ENCODE measurements around the gene SRBD1. TPM values are rescaled to one million over a fixed set of nuclear protein-coding genes. Genes with fewer than 3 reads are reported as not detected.

SRBD1 gene
- total RNA-seq, 2 donors from 2014 or later: 18.1 to 20.4 TPM

GRCh38 chr2:45643095-45643494, 32.0 kb upstream of the SRBD1 start:
- DNase-seq (ENCODE audit: low spot score in 2 of 2) (no peak), ATAC-seq (peak in 1 of 2 donors; percentile 23)
- H3K27ac Mint-ChIP-seq: no peak overlapping the region
- no peaks in the 10 kb centered on the region for H3K9me3 Mint-ChIP-seq
- H3K36me3 Mint-ChIP-seq: no peaks in the 10 kb centered on the region

GRCh38 chr2:45640576-45640975, 29.5 kb upstream of the SRBD1 start:
- Mint-ChIP-seq H3K9me3 (no peaks in the 10 kb centered on the region), H3K36me3 (no peaks in the 10 kb centered on the region), H3K27ac (no peak overlapping the region)

GRCh38 chr2:45637440-45637839, 26.4 kb upstream of the SRBD1 start:
- Mint-ChIP-seq H3K27ac (no peak overlapping the region), H3K36me3 (no peaks in the 10 kb centered on the region), H3K9me3 (no peaks in the 10 kb centered on the region)
- no peak for DNase-seq (ENCODE audit: low spot score in 2 of 2)
- ATAC-seq: peak; percentile 60 to 66

More at GRCh38 chr2:45640576-45640975, 29.5 kb upstream of the SRBD1 start:
- no peak for DNase-seq (ENCODE audit: low spot score in 2 of 2)
- ATAC-seq: no peak

GRCh38 chr2:45636008-45636407, 24.9 kb upstream of the SRBD1 start:
- Mint-ChIP-seq H3K27ac (no peak overlapping the region), H3K36me3 (no peaks in the 10 kb centered on the region), H3K9me3 (no peaks in the 10 kb centered on the region)
- ATAC-seq: no peak
- DNase-seq (ENCODE audit: low spot score in 2 of 2): no peak

- DNase-seq (ENCODE audit: low spot score in 2 of 2): no peak
- no peaks in the 10 kb centered on the region for H3K36me3 Mint-ChIP-seq
- no peaks in the 10 kb centered on the region for H3K9me3 Mint-ChIP-seq
- ATAC-seq: no peak
- no peak overlapping the region for H3K27ac Mint-ChIP-seq
These were observed 23.2 kb upstream of the SRBD1 start for GRCh38 chr2:45634223-45634622.

- ATAC-seq (no peak), DNase-seq (ENCODE audit: low spot score in 2 of 2) (no peak)
- no peaks in the 10 kb centered on the region for H3K36me3 Mint-ChIP-seq
- H3K27ac Mint-ChIP-seq: no peak overlapping the region
- H3K9me3 Mint-ChIP-seq: no peaks in the 10 kb centered on the region
These were observed 20.9 kb upstream of the SRBD1 start for GRCh38 chr2:45631955-45632354.

GRCh38 chr2:45631319-45631718, 20.3 kb upstream of the SRBD1 start:
- H3K36me3 Mint-ChIP-seq: no peaks in the 10 kb centered on the region
- no peak for ATAC-seq
- no peak for DNase-seq (ENCODE audit: low spot score in 2 of 2)
- no peaks in the 10 kb centered on the region for H3K9me3 Mint-ChIP-seq
- H3K27ac Mint-ChIP-seq: no peak overlapping the region

- ATAC-seq (no peak), DNase-seq (ENCODE audit: low spot score in 2 of 2) (no peak)
- Mint-ChIP-seq H3K36me3 (no peaks in the 10 kb centered on the region), H3K9me3 (no peaks in the 10 kb centered on the region), H3K27ac (no peak overlapping the region)
These were observed 18.9 kb upstream of the SRBD1 start for GRCh38 chr2:45629971-45630370.

- H3K9me3 Mint-ChIP-seq: no peaks in the 10 kb centered on the region
- no peak overlapping the region for H3K27ac Mint-ChIP-seq
- ATAC-seq (no peak), DNase-seq (ENCODE audit: low spot score in 2 of 2) (no peak)
- H3K36me3 Mint-ChIP-seq: no peaks in the 10 kb centered on the region
These were observed 16.8 kb upstream of the SRBD1 start for GRCh38 chr2:45627911-45628310.

- Mint-ChIP-seq H3K27ac (no peak overlapping the region), H3K9me3 (no peaks in the 10 kb centered on the region), H3K36me3 (no peaks in the 10 kb centered on the region)
- DNase-seq (ENCODE audit: low spot score in 2 of 2) (no peak), ATAC-seq (no peak)
These were observed 15.5 kb upstream of the SRBD1 start for GRCh38 chr2:45626387-45627221.

GRCh38 chr2:45625824-45626223, 14.8 kb upstream of the SRBD1 start:
- Mint-ChIP-seq H3K36me3 (peaks cover 0 to 4% of the 10 kb centered on the region in 2 donors), H3K27ac (no peak overlapping the region), H3K9me3 (no peaks in the 10 kb centered on the region)
- ATAC-seq (peak in 1 of 2 donors; percentile 47), DNase-seq (ENCODE audit: low spot score in 2 of 2) (no peak)

GRCh38 chr2:45623098-45623497, 12.0 kb upstream of the SRBD1 start:
- ATAC-seq: no peak
- DNase-seq (ENCODE audit: low spot score in 2 of 2): no peak
- H3K36me3 Mint-ChIP-seq: peaks cover 0 to 4% of the 10 kb centered on the region in 2 donors
- no peaks in the 10 kb centered on the region for H3K9me3 Mint-ChIP-seq
- no peak overlapping the region for H3K27ac Mint-ChIP-seq

- DNase-seq (ENCODE audit: low spot score in 2 of 2) (no peak), ATAC-seq (peak in 1 of 2 donors; percentile 46)
- Mint-ChIP-seq H3K27ac (no peak overlapping the region), H3K36me3 (peaks cover 0 to 4% of the 10 kb centered on the region in 2 donors), H3K9me3 (no peaks in the 10 kb centered on the region)
These were observed 11.4 kb upstream of the SRBD1 start for GRCh38 chr2:45622336-45623075.

GRCh38 chr2:45617496-45617895, 6.4 kb upstream of the SRBD1 start:
- ATAC-seq: no peak
- Mint-ChIP-seq H3K27ac (no peak overlapping the region), H3K9me3 (no peaks in the 10 kb centered on the region), H3K36me3 (peaks cover 0 to 4% of the 10 kb centered on the region in 2 donors)
- DNase-seq (ENCODE audit: low spot score in 2 of 2): no peak

- ATAC-seq (no peak), DNase-seq (ENCODE audit: low spot score in 2 of 2) (no peak)
- Mint-ChIP-seq H3K36me3 (peaks cover 0 to 4% of the 10 kb centered on the region in 2 donors), H3K27ac (no peak overlapping the region), H3K9me3 (no peaks in the 10 kb centered on the region)
These were observed 5.8 kb upstream of the SRBD1 start for GRCh38 chr2:45616658-45617411.

- Mint-ChIP-seq H3K27ac (no peak overlapping the region), H3K9me3 (no peaks in the 10 kb centered on the region), H3K36me3 (no peaks in the 10 kb centered on the region)
- ATAC-seq (no peak), DNase-seq (ENCODE audit: low spot score in 2 of 2) (no peak)
These were observed 3.9 kb upstream of the SRBD1 start for GRCh38 chr2:45614871-45615415.

- no peak for ATAC-seq
- Mint-ChIP-seq H3K36me3 (no peaks in the 10 kb centered on the region), H3K27ac (no peak overlapping the region), H3K9me3 (no peaks in the 10 kb centered on the region)
- DNase-seq (ENCODE audit: low spot score in 2 of 2): no peak
These were observed 3.3 kb upstream of the SRBD1 start for GRCh38 chr2:45614330-45614729.

All from activated naive CD4-positive, alpha-beta T cell treated with anti-CD3 and anti-CD28 coated beads, Interleukin-2, amount 50 U/mL, for 72 hours (primary cell).